WERI-Rb-1 (cell line): ENCODE data around the gene SLC38A1.

Source experiments
- DNase-seq: peaks from one replicate; pipeline ENCODE4 v3.0.0-alpha.2; 2020
- H3K27ac ChIP-seq: fragments of 250-450 bp; sonication (Bioruptor Pico); 2 replicates; pipeline ENCODE4 v1.5.1; 2020; ENCODE audit warnings: mild to moderate bottlenecking, moderate library complexity
- H3K27me3 ChIP-seq: fragments of 250-450 bp; sonication (Bioruptor Pico); 2 replicates; pipeline ENCODE4 v1.5.1; 2021; ENCODE audit warnings: mild to moderate bottlenecking, low read depth, moderate library complexity; ENCODE audit not compliant: insufficient read depth, severe bottlenecking
- H3K36me3 ChIP-seq: fragments of 250-450 bp; sonication (Bioruptor Pico); 2 replicates; pipeline ENCODE4 v1.5.1; 2020; ENCODE audit warnings: mild to moderate bottlenecking, moderate library complexity
- H3K4me3 ChIP-seq: 2 replicates; pipeline ENCODE4 v1.5.1; 2011; ENCODE audit warnings: low read depth, mild to moderate bottlenecking, control low read depth, low read length
- H3K9me3 ChIP-seq: fragments of 250-450 bp; sonication (Bioruptor Pico); 2 replicates; pipeline ENCODE4 v1.5.1; 2021; ENCODE audit warnings: mild to moderate bottlenecking, moderate library complexity; ENCODE audit not compliant: severe bottlenecking
- CTCF ChIP-seq: IDR thresholded peaks from 2 replicates; pipeline ENCODE4 v1.5.1; 2011; ENCODE audit warnings: low read depth, mild to moderate bottlenecking, control low read depth, inconsistent platforms, low read length

The SLC38A1 gene

DNA sequence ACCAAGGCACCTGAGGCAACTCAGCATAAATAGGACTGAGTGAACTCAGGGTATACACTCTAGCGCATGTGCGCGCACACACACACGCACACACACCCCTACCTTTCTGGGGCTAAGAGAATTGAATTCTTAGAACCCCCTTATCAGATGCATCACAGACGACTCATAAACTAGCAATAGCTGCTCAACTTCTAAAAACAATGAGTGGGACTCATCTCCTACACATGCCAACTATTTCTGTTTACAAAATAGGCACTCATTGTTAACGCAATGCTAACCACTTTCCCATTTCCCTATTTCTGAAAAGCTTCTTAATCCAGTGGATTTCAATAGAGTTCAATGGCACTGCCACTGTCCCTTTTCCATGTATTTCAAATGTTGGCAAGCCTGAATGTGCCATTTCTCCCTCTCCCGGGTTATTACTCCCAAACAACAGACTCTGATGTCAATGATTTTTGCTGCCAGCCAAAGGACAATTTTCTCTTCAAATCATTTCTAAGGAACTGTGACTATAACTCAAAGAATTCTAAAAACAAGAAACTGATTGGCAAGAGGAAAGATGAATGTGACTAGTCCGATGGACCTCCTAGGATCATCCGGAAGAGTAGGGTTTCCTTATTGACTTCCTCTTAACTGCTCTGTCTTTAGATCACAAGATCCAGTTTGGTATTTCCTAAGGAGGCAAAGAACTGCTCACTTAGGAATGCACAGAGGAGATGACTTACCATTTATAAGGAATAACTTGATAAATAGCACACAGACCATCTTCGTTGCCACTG is 48.8 kb downstream of the SLC38A1 start:
- Histone ChIP-seq H3K4me3 (no peak overlapping the region), H3K27me3 (no peaks in the 10 kb centered on the region), H3K27ac (no peak overlapping the region), H3K9me3 (no peaks in the 10 kb centered on the region), H3K36me3 (peaks cover 44% of the 10 kb centered on the region)
- no peak for TF ChIP-seq CTCF
- no peak for DNase-seq

GRCh38 chr12:46219132-46219876 is 49.5 kb downstream of the SLC38A1 start:
- peaks cover 44% of the 10 kb centered on the region for H3K36me3 ChIP-seq
- no peak overlapping the region for H3K4me3 ChIP-seq
- H3K27ac ChIP-seq = no peak overlapping the region
- no peaks in the 10 kb centered on the region for H3K9me3 ChIP-seq
- TF ChIP-seq CTCF = no peak
- DNase-seq = no peak
- H3K27me3 ChIP-seq = no peaks in the 10 kb centered on the region

DNA sequence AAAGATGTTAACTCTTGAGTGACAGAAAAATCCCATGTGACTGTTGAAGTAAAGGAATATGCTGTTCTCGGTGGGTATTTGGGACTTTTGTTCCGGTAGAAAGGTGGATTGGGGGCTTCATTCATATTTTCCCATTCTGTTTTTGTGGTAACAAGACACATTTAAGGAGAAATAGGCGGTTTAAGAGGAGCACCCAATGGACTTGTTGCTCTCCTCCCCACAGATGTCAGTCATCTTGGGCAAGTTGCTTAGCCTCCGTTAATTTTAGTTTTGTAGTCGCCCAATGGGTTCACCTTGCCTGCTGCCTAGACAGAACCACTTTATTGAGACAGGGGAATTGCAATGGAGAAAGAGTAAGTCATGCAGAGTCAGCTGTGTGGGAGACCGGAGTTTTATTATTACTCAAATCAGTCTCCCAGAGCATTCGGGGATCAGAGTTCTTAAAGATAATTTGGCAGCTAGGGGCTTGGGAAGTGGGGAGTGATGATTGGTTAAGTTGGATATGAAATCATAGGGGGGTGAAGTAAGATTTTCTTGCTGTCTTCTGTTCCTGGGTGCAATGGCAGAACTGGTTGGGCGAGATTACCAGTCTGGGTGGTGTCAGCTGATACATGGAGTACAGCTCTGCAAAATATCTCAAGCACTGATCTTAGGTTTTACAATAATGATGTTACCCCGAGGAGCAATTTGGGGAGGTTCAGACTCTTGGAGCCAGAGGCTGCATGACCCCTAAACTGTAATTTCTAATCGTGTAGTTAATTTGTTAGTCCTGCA is 50.3 kb downstream of the SLC38A1 start:
- H3K27ac ChIP-seq = no peak overlapping the region
- no peak overlapping the region for H3K4me3 ChIP-seq
- H3K9me3 ChIP-seq = no peaks in the 10 kb centered on the region
- TF ChIP-seq CTCF = no peak
- DNase-seq = no peak
- H3K27me3 ChIP-seq = no peaks in the 10 kb centered on the region
- peaks cover 46% of the 10 kb centered on the region for H3K36me3 ChIP-seq

DNA sequence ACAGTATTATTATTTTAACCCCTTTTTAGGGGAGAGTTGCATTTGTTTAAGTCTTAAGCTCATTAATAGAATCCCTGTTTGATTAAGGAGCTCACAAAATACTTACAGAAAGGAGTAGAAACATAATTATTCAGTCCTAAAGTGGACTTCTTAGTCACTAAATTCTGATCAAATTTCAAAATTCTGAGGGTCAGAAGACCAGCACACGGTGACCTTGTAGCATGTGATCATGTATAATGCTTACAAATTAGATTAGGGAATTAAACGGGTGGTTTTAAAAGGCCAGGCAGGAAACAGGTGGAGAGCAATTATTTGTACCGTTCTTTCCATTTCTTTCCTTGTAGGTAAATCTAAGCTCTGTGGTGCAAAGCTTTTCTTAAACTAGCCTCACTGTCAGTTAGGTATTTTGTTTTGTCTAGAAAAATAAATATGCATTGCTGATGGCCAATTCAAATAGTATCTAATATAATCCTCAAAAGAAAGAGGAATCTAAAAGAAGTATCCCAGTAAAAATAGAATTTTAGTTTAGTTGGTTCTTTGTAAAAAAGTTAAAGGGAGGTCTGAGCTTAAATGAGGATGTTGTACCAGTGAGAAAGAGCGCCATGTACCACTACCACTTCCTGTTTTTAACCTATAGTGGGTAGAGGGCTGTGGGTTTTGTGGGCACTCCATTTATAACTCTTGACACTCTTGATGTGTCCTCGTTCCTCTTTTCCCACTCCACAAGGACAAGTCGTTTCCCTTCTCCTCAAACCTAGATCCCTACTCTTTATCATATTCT is 51.1 kb downstream of the SLC38A1 start:
- DNase-seq = no peak
- no peak overlapping the region for H3K4me3 ChIP-seq
- H3K9me3 ChIP-seq = no peaks in the 10 kb centered on the region
- TF ChIP-seq CTCF = no peak
- H3K27me3 ChIP-seq = no peaks in the 10 kb centered on the region
- H3K27ac ChIP-seq = no peak overlapping the region
- H3K36me3 ChIP-seq = peaks cover 44% of the 10 kb centered on the region

- Histone ChIP-seq H3K4me3 (no peak overlapping the region), H3K9me3 (no peaks in the 10 kb centered on the region), H3K27me3 (no peaks in the 10 kb centered on the region), H3K36me3 (peaks cover 39% of the 10 kb centered on the region), H3K27ac (no peak overlapping the region)
- no peak for DNase-seq
- no peak for TF ChIP-seq CTCF
Observed at GRCh38 chr12:46214668-46215436, 54.0 kb downstream of the SLC38A1 start.
